ENCODE results near the gene EDAR. TPM values are rescaled to one million over a fixed set of nuclear protein-coding genes. Genes with fewer than 3 reads are reported as not detected.

EDAR gene
- total RNA-seq, 2 experiments from 2014 or later = 0.31 to 0.36 TPM

DNA sequence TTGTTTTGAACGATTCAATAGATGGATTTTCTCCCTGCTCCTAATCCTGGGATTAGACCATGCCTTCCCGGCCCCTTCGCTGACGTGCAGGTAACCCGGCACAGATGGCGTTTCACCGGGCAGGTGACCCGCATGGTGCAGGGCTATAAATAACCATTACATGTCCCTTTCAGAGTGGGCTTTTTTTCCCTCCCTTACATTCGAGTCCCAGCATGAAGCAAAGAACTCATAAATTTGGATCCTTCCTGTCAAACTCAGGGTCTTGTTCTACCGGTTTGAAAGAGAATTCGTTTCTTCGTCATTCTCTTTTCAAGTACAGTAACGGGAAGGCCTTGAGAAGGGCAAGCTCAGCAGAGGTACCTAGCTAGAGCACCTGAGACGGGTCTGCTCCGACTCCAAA, 46.1 kb downstream of the EDAR start:
- Mint-ChIP-seq H3K27ac (no peak overlapping the region), H3K27me3 (no peaks in the 10 kb centered on the region)

DNA sequence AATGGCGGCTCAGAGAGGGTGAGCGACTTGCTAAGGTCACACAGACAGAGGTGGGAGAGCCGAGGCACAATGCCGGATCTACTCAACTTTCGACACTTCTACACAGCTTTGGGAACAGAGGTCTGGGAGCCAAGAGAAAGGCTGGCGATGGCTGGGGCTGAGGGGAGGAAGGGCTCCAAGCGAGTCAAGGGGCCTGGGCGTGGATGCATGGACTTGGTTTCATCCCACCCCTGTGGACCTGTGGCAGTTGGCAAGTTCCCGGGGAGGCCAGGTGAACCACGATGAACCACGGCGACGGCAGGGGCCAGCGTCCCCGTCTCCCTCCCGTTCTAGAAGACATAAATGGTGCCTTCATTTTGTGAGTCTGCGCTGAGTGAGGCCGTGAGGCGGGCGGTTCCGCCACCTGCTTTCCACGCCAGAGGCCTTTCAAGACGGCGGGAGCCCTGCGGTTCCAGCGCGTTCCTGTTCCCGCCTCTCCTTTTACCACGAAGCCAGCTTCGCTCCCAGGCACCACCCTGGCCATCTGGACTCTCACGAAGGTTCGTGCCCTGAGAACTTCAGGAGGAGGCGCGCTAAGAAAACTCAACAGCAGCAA, 46.7 kb downstream of the EDAR start:
- H3K36me3 Mint-ChIP-seq = peaks cover 8% of the 10 kb centered on the region
- no peaks in the 10 kb centered on the region for H3K27me3 Mint-ChIP-seq
- peaks cover 17% of the 10 kb centered on the region for H3K4me1 Mint-ChIP-seq (ENCODE audit: low read depth)
- no peak overlapping the region for H3K4me3 Mint-ChIP-seq
- H3K9me3 Mint-ChIP-seq = peaks cover 16% of the 10 kb centered on the region
- ChIA-PET CTCF (no interaction called here), POLR2A (no interaction called here)
- no peak overlapping the region for H3K27ac Mint-ChIP-seq
- DNase-seq = no peak
- intact Hi-C loops (cut with micrococcal nuclease) = no loop called here

More for the DNA sequence above, 46.1 kb downstream of the EDAR start:
- Mint-ChIP-seq H3K36me3 (peaks cover 10% of the 10 kb centered on the region), H3K4me1 (ENCODE audit: low read depth) (peaks cover 12% of the 10 kb centered on the region), H3K4me3 (no peak overlapping the region), H3K9me3 (peaks cover 19% of the 10 kb centered on the region)
- POLR2A ChIA-PET = no interaction called here
- CTCF ChIA-PET = no interaction called here
- DNase-seq = no peak
- intact Hi-C loops (cut with micrococcal nuclease) = no loop called here

DNA sequence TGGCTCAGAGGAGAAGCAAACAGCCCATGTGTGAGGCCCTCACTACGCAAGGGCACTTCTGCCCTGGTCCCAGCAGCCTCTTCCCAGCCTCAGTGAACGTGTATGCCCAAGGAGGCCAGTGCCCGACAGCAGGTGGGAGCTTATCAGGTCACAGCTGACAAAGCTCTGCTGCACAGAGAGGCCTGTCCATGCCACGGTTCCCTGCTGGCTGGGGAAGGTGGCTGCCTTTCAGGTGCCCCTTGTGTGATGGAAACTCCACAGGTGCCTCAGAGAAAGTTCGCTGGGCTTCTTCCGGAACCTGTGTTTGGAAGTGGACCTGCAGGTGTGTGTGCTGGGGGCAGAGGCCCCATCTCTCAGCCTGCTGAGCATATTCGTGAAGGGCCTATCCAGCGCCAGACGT, 47.3 kb downstream of the EDAR start:
- no peak overlapping the region for H3K4me3 Mint-ChIP-seq
- ChIA-PET CTCF (interaction anchor here (1.1 kb wide), 1 partner anchor 13 kb away, joined by 3 read pairs; no protein-coding TSS in a partner anchor), POLR2A (no interaction called here)
- H3K4me1 Mint-ChIP-seq (ENCODE audit: low read depth) = peaks cover 20% of the 10 kb centered on the region
- no peaks in the 10 kb centered on the region for H3K27me3 Mint-ChIP-seq
- H3K36me3 Mint-ChIP-seq = peaks cover 5% of the 10 kb centered on the region
- H3K27ac Mint-ChIP-seq = no peak overlapping the region
- H3K9me3 Mint-ChIP-seq = peaks cover 10% of the 10 kb centered on the region
- no peak for DNase-seq
- intact Hi-C loops (cut with micrococcal nuclease) = no loop called here

DNA sequence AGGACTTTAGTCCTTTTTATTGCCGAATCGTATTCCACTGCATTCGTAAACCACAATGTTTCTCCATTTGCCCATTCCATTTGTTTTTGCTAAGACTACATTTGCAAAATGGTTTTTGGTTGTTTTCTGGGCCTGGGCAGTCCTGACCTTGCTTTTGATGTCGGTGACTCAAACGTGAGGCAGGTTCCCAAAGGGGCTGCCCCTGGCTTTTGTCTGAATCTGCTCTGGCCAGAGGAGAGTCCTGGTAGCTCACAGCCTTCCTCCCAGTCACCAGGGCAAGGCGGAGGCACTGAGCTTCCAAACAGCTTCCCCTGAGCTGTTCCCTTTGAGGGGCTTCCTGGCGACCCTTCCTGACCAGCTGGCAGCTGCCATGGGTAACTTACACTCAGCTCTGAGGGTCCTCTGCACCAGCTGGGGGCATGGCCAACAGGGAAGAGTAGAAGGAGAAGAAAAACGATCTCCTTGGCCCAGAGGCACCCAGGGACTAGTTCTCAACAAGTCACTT, 47.8 kb downstream of the EDAR start:
- peaks cover 6% of the 10 kb centered on the region for H3K9me3 Mint-ChIP-seq
- H3K27me3 Mint-ChIP-seq = no peaks in the 10 kb centered on the region
- CTCF ChIA-PET = interaction anchor here (1.1 kb wide), 1 partner anchor 12 kb away, joined by 3 read pairs; no protein-coding TSS in a partner anchor
- intact Hi-C loops (cut with micrococcal nuclease) = no loop called here
- H3K4me3 Mint-ChIP-seq = no peak overlapping the region
- POLR2A ChIA-PET = no interaction called here
- no peak for DNase-seq
- peaks cover 2% of the 10 kb centered on the region for H3K36me3 Mint-ChIP-seq
- H3K27ac Mint-ChIP-seq = no peak overlapping the region
- peaks cover 20% of the 10 kb centered on the region for H3K4me1 Mint-ChIP-seq (ENCODE audit: low read depth)

DNA sequence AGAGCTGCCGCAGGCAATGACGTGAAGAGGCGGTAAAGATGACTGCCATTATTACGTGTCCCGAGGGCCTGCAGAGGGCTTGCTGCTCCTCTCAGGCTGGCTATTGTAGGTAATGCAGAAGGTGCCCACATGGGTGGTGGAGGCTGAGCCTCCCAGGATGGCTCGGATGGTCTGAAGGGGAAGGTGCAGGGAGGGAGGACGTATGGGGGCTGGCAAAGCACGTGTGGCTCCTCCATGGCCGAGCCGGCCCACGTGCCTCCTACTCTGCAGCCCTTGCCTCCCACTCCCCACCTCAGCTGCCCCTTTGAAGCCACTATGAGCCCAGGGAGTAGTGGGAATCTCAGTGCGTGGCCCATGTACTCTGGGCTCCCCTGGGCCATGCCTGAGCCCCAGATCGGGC, 48.9 kb downstream of the EDAR start:
- ChIA-PET POLR2A (no interaction called here), CTCF (no interaction called here)
- DNase-seq = no peak
- Mint-ChIP-seq H3K27ac (no peak overlapping the region), H3K4me3 (no peak overlapping the region), H3K4me1 (ENCODE audit: low read depth) (peaks cover 20% of the 10 kb centered on the region), H3K36me3 (no peaks in the 10 kb centered on the region), H3K9me3 (no peaks in the 10 kb centered on the region), H3K27me3 (no peaks in the 10 kb centered on the region)
- intact Hi-C loops (cut with micrococcal nuclease) = no loop called here

DNA sequence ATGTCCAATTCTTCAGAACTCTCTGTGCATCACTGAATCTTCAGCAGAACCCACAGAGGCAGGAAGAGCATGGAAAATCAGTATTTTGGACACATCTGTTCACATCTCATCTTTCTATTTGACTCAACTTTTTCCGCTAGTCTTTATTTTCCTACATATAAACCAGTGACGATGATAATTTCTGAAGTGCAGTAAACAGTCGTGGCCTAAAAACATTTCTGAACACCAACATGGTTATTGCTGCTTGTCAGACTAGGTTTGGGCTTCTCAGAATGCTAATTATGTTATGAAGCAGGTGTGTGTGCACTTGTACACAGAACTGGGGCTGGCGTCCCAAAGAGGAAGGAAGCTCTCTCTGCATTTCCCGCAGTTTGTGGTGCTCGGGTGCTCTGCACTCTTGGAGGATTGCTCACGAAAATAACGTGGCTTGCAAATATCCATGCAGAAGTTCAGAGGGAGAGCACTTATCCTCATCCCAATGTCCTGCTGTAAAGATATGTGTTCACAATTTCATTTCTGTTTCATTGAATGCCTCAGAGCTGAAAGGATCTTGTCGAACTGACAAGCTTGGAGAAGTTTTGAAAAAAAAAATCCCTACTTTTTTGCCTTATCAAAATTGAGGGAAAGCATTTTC, 50.8 kb downstream of the EDAR start:
- DNase-seq = peak; percentile 28
- POLR2A ChIA-PET = no interaction called here
- Mint-ChIP-seq H3K4me1 (ENCODE audit: low read depth) (peaks cover 20% of the 10 kb centered on the region), H3K36me3 (no peaks in the 10 kb centered on the region), H3K27ac (no peak overlapping the region), H3K4me3 (peak overlapping the region; percentile 2), H3K9me3 (no peaks in the 10 kb centered on the region), H3K27me3 (no peaks in the 10 kb centered on the region)
- CTCF ChIA-PET = interaction anchor here (1.0 to 1.1 kb wide), 2 partner anchors 10 to 572 kb away, joined by 3 to 4 read pairs; no protein-coding TSS in a partner anchor
- intact Hi-C loops (cut with micrococcal nuclease) = loop anchor here (5.0 kb wide), 1 partner anchor 44 kb away; no protein-coding TSS in a partner anchor

DNA sequence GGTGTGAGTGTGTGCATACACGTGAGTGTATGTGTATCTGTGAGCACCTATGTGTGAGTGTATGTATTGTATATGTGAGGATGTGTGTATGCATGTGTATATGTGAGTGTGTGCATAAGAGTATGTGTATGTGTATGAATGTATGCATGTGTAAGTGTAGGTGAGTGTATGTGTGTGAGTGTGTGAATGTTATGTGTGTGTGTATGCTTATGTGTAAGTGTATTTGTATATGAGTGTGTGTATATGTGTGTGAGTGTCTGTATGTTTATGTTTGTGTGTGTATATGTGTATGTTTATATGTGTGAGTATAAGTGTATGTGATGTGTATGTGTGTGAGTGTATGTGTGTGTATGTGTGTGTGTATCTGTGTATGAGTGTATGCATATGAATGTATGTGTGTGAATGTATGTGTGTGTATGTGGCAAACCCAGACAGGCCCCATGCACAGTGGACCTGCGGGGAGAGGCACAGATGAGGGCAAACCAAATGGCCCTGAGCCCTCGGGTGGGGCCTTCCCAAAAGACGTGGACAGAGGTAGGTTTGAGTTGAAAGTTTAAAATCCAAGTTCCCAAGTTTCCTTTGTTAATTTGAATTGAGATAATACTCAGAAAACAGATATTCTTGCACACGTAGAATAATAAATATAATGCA, 51.5 kb downstream of the EDAR start:
- H3K9me3 Mint-ChIP-seq = no peaks in the 10 kb centered on the region
- H3K36me3 Mint-ChIP-seq = no peaks in the 10 kb centered on the region
- H3K4me1 Mint-ChIP-seq (ENCODE audit: low read depth) = peaks cover 20% of the 10 kb centered on the region
- CTCF ChIA-PET = no interaction called here
- no peak overlapping the region for H3K4me3 Mint-ChIP-seq
- H3K27ac Mint-ChIP-seq = peak overlapping the region; percentile 47
- H3K27me3 Mint-ChIP-seq = no peaks in the 10 kb centered on the region
- POLR2A ChIA-PET = no interaction called here
- intact Hi-C loops (cut with micrococcal nuclease) = loop anchor here (5.0 kb wide), 1 partner anchor 45 kb away; no protein-coding TSS in a partner anchor
- DNase-seq = no peak

DNA sequence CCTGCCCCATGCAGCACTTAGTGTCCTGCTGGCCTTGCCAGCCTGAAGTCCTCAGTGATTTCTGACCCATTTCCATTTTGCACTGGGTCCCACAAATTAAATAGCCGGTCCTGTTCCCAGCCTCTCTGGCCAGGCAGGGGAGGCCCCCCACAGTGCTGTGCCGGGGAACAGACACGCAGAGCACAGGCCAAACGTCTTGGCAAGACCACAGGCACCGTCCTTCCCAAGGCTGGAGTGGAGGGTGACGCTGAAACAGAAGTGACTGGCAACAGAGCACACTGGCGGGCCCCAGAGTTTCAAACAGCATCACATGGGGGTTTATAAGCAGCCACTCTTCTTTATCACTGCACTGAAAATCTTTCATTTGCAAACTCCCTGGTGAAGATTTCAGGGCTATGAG, 52.2 kb downstream of the EDAR start:
- Mint-ChIP-seq H3K4me1 (ENCODE audit: low read depth) (peaks cover 20% of the 10 kb centered on the region), H3K27ac (no peak overlapping the region), H3K9me3 (no peaks in the 10 kb centered on the region), H3K36me3 (no peaks in the 10 kb centered on the region), H3K27me3 (no peaks in the 10 kb centered on the region), H3K4me3 (no peak overlapping the region)
- no peak for DNase-seq
- ChIA-PET CTCF (no interaction called here), POLR2A (no interaction called here)
- intact Hi-C loops (cut with micrococcal nuclease) = loop anchor here (5.0 kb wide), 1 partner anchor 45 kb away; no protein-coding TSS in a partner anchor

DNA sequence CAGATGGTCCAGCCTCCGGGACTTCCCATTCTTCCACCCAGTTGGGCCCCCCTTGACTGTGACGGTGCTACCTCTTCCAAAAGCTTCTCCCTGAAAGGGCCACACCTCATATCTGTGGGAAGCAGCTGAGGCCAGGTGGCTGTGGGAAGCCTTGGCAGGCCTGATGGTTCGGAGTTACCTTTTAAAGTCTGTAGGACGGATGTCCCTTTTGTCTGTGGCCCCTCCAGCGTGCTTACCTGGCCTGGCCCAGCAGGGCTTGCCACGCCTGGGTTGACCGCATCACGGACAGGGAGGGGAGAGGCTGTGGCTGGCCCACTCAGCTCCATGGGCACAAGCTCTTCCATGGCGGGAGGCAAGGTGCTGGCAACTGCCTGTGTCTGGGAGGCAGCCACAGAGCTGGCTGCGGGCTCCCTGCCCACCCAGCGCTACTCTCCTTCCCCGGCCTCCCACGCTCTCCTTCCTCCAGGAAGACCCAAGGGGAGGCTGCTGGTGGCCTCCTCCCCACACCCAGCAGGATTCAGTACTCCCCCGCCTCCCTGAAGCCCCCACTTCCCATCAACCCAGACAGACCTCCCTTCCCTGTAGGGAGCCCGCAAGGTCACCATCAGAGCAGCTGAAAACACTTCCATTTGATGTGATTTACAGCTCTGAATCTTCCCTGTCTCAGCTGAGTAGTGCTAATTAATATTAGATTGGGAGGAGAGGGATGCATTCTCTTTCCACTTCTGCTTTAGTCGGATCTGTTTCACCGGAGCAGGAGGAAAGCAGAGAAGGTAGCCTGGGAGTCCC, 52.8 kb downstream of the EDAR start:
- no peak for DNase-seq
- H3K4me3 Mint-ChIP-seq = no peak overlapping the region
- no peaks in the 10 kb centered on the region for H3K36me3 Mint-ChIP-seq
- no peak overlapping the region for H3K27ac Mint-ChIP-seq
- ChIA-PET CTCF (interaction anchor here (0.7 kb wide), 1 partner anchor 12 kb away, joined by 3 read pairs; no protein-coding TSS in a partner anchor), POLR2A (no interaction called here)
- no peaks in the 10 kb centered on the region for H3K9me3 Mint-ChIP-seq
- peaks cover 20% of the 10 kb centered on the region for H3K4me1 Mint-ChIP-seq (ENCODE audit: low read depth)
- intact Hi-C loops (cut with micrococcal nuclease) = loop anchor here (5.0 kb wide), 1 partner anchor 46 kb away; no protein-coding TSS in a partner anchor
- no peaks in the 10 kb centered on the region for H3K27me3 Mint-ChIP-seq

DNA sequence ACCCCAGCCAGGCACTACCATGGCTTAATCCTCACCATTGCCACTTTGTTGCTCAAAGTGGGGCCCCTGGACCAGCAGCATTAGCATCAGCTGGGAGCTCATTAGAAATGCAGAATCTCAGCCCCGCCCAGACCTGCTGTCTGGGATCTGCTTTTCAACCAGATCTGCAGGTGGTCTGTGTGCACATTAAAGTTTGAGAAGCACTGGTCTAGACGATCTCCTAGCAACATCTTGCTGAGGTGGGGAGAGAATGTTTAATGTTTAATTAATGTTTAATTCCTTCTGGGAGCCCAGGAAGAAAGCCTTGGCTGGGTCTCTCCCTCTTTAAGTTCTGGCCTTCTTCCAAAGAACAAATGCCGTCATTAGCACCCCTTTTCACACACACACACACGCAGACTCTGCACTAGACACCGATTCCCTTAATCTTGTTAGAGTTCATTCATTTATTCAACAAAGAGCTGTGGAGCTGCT, 53.7 kb downstream of the EDAR start:
- ChIA-PET CTCF (no interaction called here), POLR2A (no interaction called here)
- Mint-ChIP-seq H3K36me3 (no peaks in the 10 kb centered on the region), H3K4me1 (ENCODE audit: low read depth) (peaks cover 20% of the 10 kb centered on the region), H3K27ac (no peak overlapping the region), H3K9me3 (no peaks in the 10 kb centered on the region), H3K4me3 (no peak overlapping the region), H3K27me3 (no peaks in the 10 kb centered on the region)
- intact Hi-C loops (cut with micrococcal nuclease) = loop anchor here (5.0 kb wide), 1 partner anchor 47 kb away; no protein-coding TSS in a partner anchor
- DNase-seq = no peak

DNA sequence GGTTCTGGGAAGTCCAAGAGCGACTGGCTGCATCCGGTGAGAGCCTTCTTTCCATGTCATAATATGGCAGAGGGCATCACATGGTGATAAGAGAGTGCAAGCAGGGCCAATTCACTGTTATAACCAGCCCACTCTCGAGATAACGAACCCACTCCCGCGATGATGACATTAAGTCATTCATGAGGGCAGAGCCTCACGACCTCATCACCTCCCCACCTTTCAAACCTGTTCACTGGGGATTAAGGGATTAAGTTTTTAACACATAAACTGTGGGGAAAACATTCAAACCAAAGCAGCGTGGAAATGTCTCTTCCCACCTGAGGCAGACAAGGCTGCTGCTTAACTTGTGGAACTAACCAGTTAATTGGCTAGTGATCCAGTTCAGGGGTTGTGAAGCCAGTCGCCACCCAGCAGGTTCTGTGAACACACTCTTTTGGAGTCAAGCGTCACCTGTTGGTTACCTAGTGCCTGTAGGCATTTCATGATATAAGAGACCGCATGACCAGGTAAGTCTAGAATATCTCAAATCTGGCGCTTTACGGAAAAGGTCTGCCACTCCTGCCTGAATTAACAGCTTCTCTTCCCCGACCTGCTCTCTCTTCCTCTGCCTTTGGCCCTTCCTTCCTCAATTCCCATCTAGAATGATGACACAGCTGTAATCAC, 54.3 kb downstream of the EDAR start:
- DNase-seq = no peak
- H3K36me3 Mint-ChIP-seq = no peaks in the 10 kb centered on the region
- intact Hi-C loops (cut with micrococcal nuclease) = loop anchor here (5.0 kb wide), 1 partner anchor 48 kb away; no protein-coding TSS in a partner anchor
- ChIA-PET CTCF (no interaction called here), POLR2A (no interaction called here)
- no peak overlapping the region for H3K27ac Mint-ChIP-seq
- no peak overlapping the region for H3K4me3 Mint-ChIP-seq
- H3K27me3 Mint-ChIP-seq = no peaks in the 10 kb centered on the region
- no peaks in the 10 kb centered on the region for H3K9me3 Mint-ChIP-seq
- H3K4me1 Mint-ChIP-seq (ENCODE audit: low read depth) = peaks cover 20% of the 10 kb centered on the region

Data from activated CD4-positive, alpha-beta memory T cell treated with anti-CD3 and anti-CD28 coated beads for 36 hours (primary cell).